ENCODE measurements around the gene WFDC10B.
"Not testable (repeated sequence)": the region's sequence is repeated elsewhere in the genome, so short reads cannot be mapped to it uniquely, and the experiment has no call there.

Gene WFDC10B

DNA sequence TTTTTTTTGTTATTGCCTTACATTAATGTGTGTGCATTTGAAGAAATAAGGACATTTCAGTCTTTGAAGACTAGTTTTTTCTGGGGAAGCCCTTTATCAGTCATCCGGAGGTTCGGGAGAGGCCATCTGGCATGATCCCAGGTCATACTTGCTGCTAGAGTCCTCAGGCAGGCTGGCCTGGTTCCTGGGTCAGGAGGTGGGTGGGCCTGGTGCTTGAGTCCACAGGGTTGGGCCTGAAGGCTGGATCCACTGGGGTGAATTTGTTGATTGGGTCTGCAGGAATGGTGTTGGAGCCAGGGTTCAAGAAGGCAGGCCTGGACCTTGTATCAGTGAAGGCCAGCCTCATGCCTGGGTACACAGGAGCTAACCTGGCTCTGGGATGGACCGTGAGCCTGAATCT, 57.9 kb downstream of the WFDC10B start:
- no peak for DNase-seq

DNA sequence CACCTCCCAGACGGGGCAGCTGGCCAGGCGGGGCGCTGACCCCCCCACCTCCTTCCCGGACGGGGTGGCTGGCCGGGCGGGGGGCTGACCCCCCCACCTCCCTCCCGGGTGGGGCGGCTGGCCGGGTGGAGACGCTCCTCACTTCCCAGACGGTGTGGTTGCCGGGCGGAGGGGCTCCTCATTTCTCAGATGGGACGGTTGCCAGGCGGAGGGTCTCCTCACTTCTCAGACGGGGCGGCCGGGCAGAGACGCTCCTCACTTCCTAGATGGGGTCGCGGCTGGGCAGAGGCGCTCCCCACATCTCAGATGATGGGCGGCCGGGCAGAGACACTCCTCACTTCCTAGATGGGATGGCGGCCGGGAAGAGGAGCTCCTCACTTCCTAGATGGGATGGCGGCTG, 59.0 kb downstream of the WFDC10B start:
- not testable (repeated sequence) for DNase-seq

DNA sequence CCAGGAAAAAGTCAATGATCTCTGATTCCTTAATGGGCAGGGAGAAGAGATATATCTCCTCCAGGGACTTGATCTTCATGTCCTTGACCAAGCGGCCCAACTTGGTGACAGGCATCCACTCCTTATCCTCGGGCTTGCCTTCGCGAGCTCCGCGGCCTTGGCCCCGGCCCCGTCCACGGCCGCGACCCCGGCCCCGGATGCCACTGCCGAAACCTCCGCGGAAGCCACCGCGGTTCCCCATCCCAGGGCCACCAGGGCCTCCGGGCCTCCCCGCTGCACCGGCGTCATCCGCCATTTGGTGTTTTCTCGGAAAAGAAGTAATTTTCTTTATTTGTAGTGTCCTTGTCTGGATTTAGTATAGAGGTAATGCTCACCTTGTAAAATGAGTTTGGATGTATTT, 63.7 kb downstream of the WFDC10B start:
- DNase-seq, result not testable (repeated sequence)

DNA sequence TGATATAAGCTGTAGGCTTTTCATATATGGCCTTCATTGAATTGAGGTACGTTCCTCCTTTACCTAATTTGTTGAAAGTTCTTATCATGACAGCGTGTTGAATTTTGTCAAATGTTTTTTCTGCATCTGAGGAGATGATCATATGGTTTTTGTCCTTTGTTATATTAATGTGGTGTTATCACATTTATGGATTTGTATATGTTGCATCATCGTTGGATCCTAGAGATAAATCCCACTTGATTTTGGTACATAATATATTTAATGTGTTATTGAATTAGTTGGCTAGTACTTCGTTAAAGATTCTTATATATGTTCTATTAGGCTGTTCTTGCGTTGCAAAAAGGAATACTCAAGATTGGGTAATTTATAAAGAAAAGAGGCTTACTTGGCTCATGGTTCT, 65.1 kb downstream of the WFDC10B start:
- no peak for DNase-seq

DNA sequence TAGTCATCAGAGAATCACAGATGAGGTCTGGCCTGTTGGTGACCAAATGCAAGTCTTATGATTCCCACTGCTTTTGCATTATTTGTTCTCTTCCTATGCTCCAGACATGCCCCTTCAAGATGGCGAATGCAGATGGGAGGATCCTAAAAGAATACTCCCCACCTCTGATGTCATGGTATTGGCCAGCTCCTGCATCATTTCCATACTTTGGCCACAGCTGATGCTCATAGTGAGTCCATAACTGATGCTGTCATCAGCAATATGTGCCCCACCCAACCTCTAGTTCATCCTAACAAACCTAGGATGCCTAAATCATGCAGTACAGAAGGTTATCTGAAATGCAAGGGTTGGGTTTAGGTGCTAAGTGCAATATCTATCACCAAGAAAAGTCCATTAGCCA, 68.3 kb downstream of the WFDC10B start:
- no peak for DNase-seq
